OCI-LY1 (cell line): ENCODE results near the gene DPPA2.

Experiments
- H2AFZ ChIP-seq: fragments of 200-600 bp; sonication (generic), shearing (Covaris generic); 2 replicates; pipeline ENCODE4 v1.6.0; 2014; ENCODE audit warnings: antibody characterized with exemption, mild to moderate bottlenecking, low read length
- H3F3A ChIP-seq: fragments of 200-600 bp; sonication (generic), shearing (Covaris generic); 2 replicates; pipeline ENCODE4 v1.6.0; 2014; ENCODE audit warnings: mild to moderate bottlenecking, antibody characterized with exemption, low read length, moderate library complexity; ENCODE audit not compliant: insufficient read depth
- H3K27ac ChIP-seq: fragments of 200-600 bp; sonication (generic); 2 replicates; pipeline ENCODE4 v1.5.1; 2014; ENCODE audit warnings: low read length, mixed run types, mild to moderate bottlenecking, low read depth; ENCODE audit not compliant: poor library complexity, severe bottlenecking
- H3K27me3 ChIP-seq: fragments of 200-600 bp; sonication (generic); 2 replicates; pipeline ENCODE4 v1.6.0; 2014; ENCODE audit warnings: antibody characterized with exemption, mild to moderate bottlenecking, low read length, moderate library complexity; ENCODE audit not compliant: insufficient read depth
- H3K36me3 ChIP-seq: fragments of 200-600 bp; sonication (generic); 2 replicates; pipeline ENCODE4 v1.6.1; 2014; ENCODE audit warnings: mild to moderate bottlenecking, antibody characterized with exemption, low read length, moderate library complexity, mixed read lengths; ENCODE audit not compliant: insufficient read depth
- H3K4me1 ChIP-seq: fragments of 200-600 bp; sonication (generic); 2 replicates; pipeline ENCODE4 v1.5.1; 2014; ENCODE audit warnings: mild to moderate bottlenecking, low read length, moderate library complexity; ENCODE audit not compliant: insufficient read depth, severe bottlenecking
- H3K4me2 ChIP-seq: fragments of 200-600 bp; sonication (generic), shearing (Covaris generic); 2 replicates; pipeline ENCODE4 v1.6.1; 2014; ENCODE audit warnings: low read length
- H3K4me3 ChIP-seq: fragments of 200-600 bp; sonication (generic); 2 replicates; pipeline ENCODE4 v1.5.1; 2014; ENCODE audit warnings: low read length, low read depth, mild to moderate bottlenecking, mixed read lengths; ENCODE audit not compliant: poor library complexity, severe bottlenecking
- H3K79me2 ChIP-seq: fragments of 200-600 bp; shearing (Covaris generic); 2 replicates; pipeline ENCODE4 v1.6.1; 2016; ENCODE audit warnings: mixed run types, low read length, mixed read lengths; ENCODE audit not compliant: insufficient read depth
- H3K9ac ChIP-seq: fragments of 200-600 bp; sonication (generic), shearing (Covaris generic); 2 replicates; pipeline ENCODE4 v1.6.1; 2014; ENCODE audit warnings: mild to moderate bottlenecking, low read length, mixed read lengths
- H3K9me2 ChIP-seq: fragments of 200-600 bp; sonication (generic), shearing (Covaris generic); 2 replicates; pipeline ENCODE4 v1.6.1; 2014; ENCODE audit warnings: low read depth, mild to moderate bottlenecking, low read length, mixed read lengths
- H3K9me3 ChIP-seq: fragments of 200-600 bp; shearing (Covaris generic); 2 replicates; pipeline ENCODE4 v1.6.1; 2014; ENCODE audit warnings: low read length, mixed read lengths
- H4K20me1 ChIP-seq: fragments of 200-600 bp; sonication (generic), shearing (Covaris generic); 2 replicates; pipeline ENCODE4 v1.6.0; 2016; ENCODE audit warnings: mild to moderate bottlenecking, low read length; ENCODE audit not compliant: insufficient read depth
- EZH2 ChIP-seq: fragments of 200-600 bp; sonication (generic), shearing (Covaris generic); IDR thresholded peaks from 2 replicates; pipeline ENCODE4 v1.8.0; 2017; ENCODE audit warnings: borderline replicate concordance, mixed run types, mild to moderate bottlenecking, antibody characterized with exemption, low read length, moderate library complexity, mixed read lengths
- TF ChIP-seq, protein P1 (sequence below): fragments of 200-600 bp; sonication (generic), shearing (Covaris generic); IDR thresholded peaks from 2 replicates; pipeline ENCODE4 v1.5.1; 2017; ENCODE audit warnings: mild to moderate bottlenecking, antibody characterized with exemption, low read length, moderate library complexity, mixed read lengths

The DPPA2 gene

GRCh38 chr3:109330405-109330804, 14.1 kb upstream of the DPPA2 start:
- H3K79me2 ChIP-seq: no peaks in the 10 kb centered on the region
- no peak overlapping the region for H3K9ac ChIP-seq
- no peaks in the 10 kb centered on the region for H3K9me3 ChIP-seq
- no peaks in the 10 kb centered on the region for H3K36me3 ChIP-seq
- no peaks in the 10 kb centered on the region for H4K20me1 ChIP-seq
- no peak overlapping the region for H2AFZ ChIP-seq
- no peaks in the 10 kb centered on the region for H3F3A ChIP-seq
- H3K4me3 ChIP-seq: no peak overlapping the region
- H3K4me1 ChIP-seq: no peaks in the 10 kb centered on the region
- no peak overlapping the region for H3K27ac ChIP-seq
- H3K4me2 ChIP-seq: no peak overlapping the region
- no peaks in the 10 kb centered on the region for H3K27me3 ChIP-seq
- no peak for TF ChIP-seq EZH2
- TF ChIP-seq, protein P1, sequence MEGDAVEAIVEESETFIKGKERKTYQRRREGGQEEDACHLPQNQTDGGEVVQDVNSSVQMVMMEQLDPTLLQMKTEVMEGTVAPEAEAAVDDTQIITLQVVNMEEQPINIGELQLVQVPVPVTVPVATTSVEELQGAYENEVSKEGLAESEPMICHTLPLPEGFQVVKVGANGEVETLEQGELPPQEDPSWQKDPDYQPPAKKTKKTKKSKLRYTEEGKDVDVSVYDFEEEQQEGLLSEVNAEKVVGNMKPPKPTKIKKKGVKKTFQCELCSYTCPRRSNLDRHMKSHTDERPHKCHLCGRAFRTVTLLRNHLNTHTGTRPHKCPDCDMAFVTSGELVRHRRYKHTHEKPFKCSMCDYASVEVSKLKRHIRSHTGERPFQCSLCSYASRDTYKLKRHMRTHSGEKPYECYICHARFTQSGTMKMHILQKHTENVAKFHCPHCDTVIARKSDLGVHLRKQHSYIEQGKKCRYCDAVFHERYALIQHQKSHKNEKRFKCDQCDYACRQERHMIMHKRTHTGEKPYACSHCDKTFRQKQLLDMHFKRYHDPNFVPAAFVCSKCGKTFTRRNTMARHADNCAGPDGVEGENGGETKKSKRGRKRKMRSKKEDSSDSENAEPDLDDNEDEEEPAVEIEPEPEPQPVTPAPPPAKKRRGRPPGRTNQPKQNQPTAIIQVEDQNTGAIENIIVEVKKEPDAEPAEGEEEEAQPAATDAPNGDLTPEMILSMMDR: no peak
- H3K9me2 ChIP-seq: no peaks in the 10 kb centered on the region

DNA sequence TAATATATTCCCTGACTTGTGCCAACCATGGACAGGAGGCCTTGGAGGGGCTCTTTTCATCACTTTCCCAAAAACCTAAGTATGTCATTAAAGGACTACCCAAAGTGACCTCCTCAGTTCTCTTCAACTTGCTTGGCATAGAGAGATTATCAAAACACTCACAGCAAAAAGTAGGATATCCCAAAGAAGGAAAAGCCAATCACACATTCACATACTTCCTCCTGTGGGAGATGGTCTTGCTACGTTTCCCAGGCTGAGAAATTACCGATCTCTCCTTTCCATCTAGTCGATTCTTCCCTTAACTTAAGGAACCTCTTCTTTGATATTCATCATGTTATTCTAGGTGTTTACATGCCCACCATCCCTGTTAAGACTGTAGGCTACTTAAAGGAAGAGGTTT, 11.9 kb upstream of the DPPA2 start:
- Histone ChIP-seq H3K36me3 (no peaks in the 10 kb centered on the region), H2AFZ (no peak overlapping the region)

DNA sequence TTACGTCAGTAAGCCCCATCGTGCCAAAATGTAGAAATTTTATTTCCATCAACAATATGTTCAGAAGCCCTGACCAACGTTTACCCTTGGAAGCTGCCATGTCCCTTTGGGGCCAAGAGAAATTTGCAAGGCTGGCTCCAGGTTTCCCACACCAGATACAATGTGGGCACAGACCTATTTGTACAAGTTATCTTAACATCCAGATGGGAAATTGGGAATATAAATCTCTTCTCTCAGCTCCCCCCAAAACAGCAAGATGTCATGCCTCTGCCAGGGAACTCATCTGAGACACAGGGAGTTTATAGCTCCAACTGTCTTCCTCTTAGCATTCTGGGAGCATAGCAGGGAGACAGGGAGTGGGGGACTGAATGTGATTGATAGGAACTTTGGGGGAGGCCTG, 9.3 kb upstream of the DPPA2 start:
- H3F3A ChIP-seq: no peaks in the 10 kb centered on the region
- H3K4me3 ChIP-seq: no peak overlapping the region
- H3K9ac ChIP-seq: no peak overlapping the region
- no peaks in the 10 kb centered on the region for H3K4me1 ChIP-seq
- H4K20me1 ChIP-seq: no peaks in the 10 kb centered on the region
- no peaks in the 10 kb centered on the region for H3K9me3 ChIP-seq
- no peak overlapping the region for H3K4me2 ChIP-seq
- no peak overlapping the region for H2AFZ ChIP-seq
- no peak overlapping the region for H3K27ac ChIP-seq
- H3K36me3 ChIP-seq: no peaks in the 10 kb centered on the region
- H3K27me3 ChIP-seq: no peaks in the 10 kb centered on the region; the same call in 1 of the 2 replicates
- no peaks in the 10 kb centered on the region for H3K79me2 ChIP-seq
- TF ChIP-seq, protein P1: no peak
- no peak for TF ChIP-seq EZH2
- no peaks in the 10 kb centered on the region for H3K9me2 ChIP-seq

More for the DNA sequence above, 11.9 kb upstream of the DPPA2 start:
- no peak for TF ChIP-seq EZH2
- TF ChIP-seq, protein P1: no peak
- H4K20me1 ChIP-seq: no peaks in the 10 kb centered on the region
- no peak overlapping the region for H3K27ac ChIP-seq
- no peaks in the 10 kb centered on the region for H3K79me2 ChIP-seq
- no peak overlapping the region for H3K4me2 ChIP-seq
- no peak overlapping the region for H3K4me3 ChIP-seq
- no peaks in the 10 kb centered on the region for H3F3A ChIP-seq
- H3K9me2 ChIP-seq: no peaks in the 10 kb centered on the region
- no peak overlapping the region for H3K9ac ChIP-seq
- no peaks in the 10 kb centered on the region for H3K9me3 ChIP-seq
- no peaks in the 10 kb centered on the region; the same call in 1 of the 2 replicates for H3K27me3 ChIP-seq
- H3K4me1 ChIP-seq: no peaks in the 10 kb centered on the region
